ENCODE measurements around the gene MYL4. TPM values are rescaled to one million over a fixed set of nuclear protein-coding genes. Genes with fewer than 3 reads are reported as not detected.

Gene MYL4
- total and polyA plus RNA-seq, 2 of the 8 experiments (the other 6 are each of a cell fraction or from before 2014, with no cell fraction given) = 0.12 TPM; not detected in 1

- DNase-seq (ENCODE audit: low read depth in 1 of 2, low spot score in 2 of 2) = no peak
- no peak overlapping the region for H3K4me3 ChIP-seq (ENCODE audit: extremely low read depth in 1 of 4, insufficient read depth in 2 of 4, low read depth in 3 of 4, low read length in 4 of 4)
- H3K18ac ChIP-seq (ENCODE audit: extremely low read depth, low read length) = no peak overlapping the region
- no peak overlapping the region for H3K56ac ChIP-seq (replicated peaks; ENCODE audit: insufficient read length, low read depth, low read length)
- H3K9me3 ChIP-seq (ENCODE audit: insufficient read depth in 2 of 2, low read depth in 1 of 2, low read length in 1 of 2) = no peaks in the 10 kb centered on the region
- no peaks in the 10 kb centered on the region for H3K23me2 ChIP-seq (ENCODE audit: low read depth, low read length)
- H2AFZ ChIP-seq (ENCODE audit: low read length) = no peak overlapping the region
- H4K20me1 ChIP-seq (replicated peaks in 1 of 2; ENCODE audit: control insufficient read depth in 1 of 2, insufficient read depth in 2 of 2, low read length in 2 of 2) = peaks cover 6 to 10% of the 10 kb centered on the region in 2 experiments
- no peaks in the 10 kb centered on the region for H3K79me1 ChIP-seq (ENCODE audit: low read depth, low read length)
- H3K9ac ChIP-seq (replicated peaks in 1 of 4; ENCODE audit: extremely low read depth in 1 of 4, low read depth in 3 of 4, low read length in 3 of 4) = no peak overlapping the region
- no peak overlapping the region for H2BK15ac ChIP-seq (ENCODE audit: low read length)
- H3K23ac ChIP-seq (ENCODE audit: insufficient read length) = no peak overlapping the region
- peaks cover 0 to 73% of the 10 kb centered on the region in 2 experiments; a peak in 2 of 4 replicates for H3K79me2 ChIP-seq (ENCODE audit: control insufficient read depth in 1 of 2, insufficient read depth in 2 of 2, low read length in 2 of 2)
- H3K27me3 ChIP-seq (replicated peaks in 1 of 4; ENCODE audit: control insufficient read depth in 3 of 4, extremely low read depth in 1 of 4, insufficient read depth in 3 of 4, low read length in 3 of 4) = no peaks in the 10 kb centered on the region
- no peak overlapping the region for H4K91ac ChIP-seq (replicated peaks; ENCODE audit: insufficient read length, low read length)
- H2BK120ac ChIP-seq (replicated peaks; ENCODE audit: low read depth, low read length) = no peak overlapping the region
- H3K14ac ChIP-seq (ENCODE audit: insufficient read length) = no peak overlapping the region
- POLR2A ChIA-PET (ENCODE audit: partially characterized antibody) = no interaction called here
- H3K4ac ChIP-seq (replicated peaks; ENCODE audit: insufficient read length, low read depth, low read length) = no peak overlapping the region
- no peak overlapping the region for H2BK5ac ChIP-seq (ENCODE audit: low read depth, low read length)
- H2BK12ac ChIP-seq (ENCODE audit: low read depth, low read length) = no peak overlapping the region
- no peak overlapping the region for H2BK20ac ChIP-seq (ENCODE audit: low read length)
- H3K27ac ChIP-seq (ENCODE audit: low read depth, low read length) = no peak overlapping the region
- no peak overlapping the region for H4K5ac ChIP-seq (ENCODE audit: insufficient read length, low read depth, low read length)
- CTCF ChIA-PET (ENCODE audit: partially characterized antibody) = interaction anchor here (0.7 to 1.2 kb wide), 2 partner anchors 84 to 1427 kb away, joined by 3 read pairs; no protein-coding TSS in a partner anchor
- no peak overlapping the region for H4K8ac ChIP-seq (ENCODE audit: extremely low read depth, insufficient read depth, low read length)
- H3K36me3 ChIP-seq (ENCODE audit: control insufficient read depth in 2 of 4, insufficient read depth in 4 of 4, low read length in 3 of 4) = peaks cover 0 to 28% (median 1%) of the 10 kb centered on the region in 4 experiments; a peak in 4 of 8 replicates
- WGBS, 2 experiments (ENCODE audit: extremely low coverage in 1 of 2, insufficient coverage in 1 of 2, insufficient read length in 1 of 2, insufficient replicate concordance in 2 of 2, low coverage in 1 of 2, low lambda C conversion rate in 2 of 2, missing lambda C conversion rate in 1 of 2) = 85% methylated on average over 1 of the region's 1 CpG; no CpG with 5 or more reads in 1 of the 2 experiments
- no peak for FAIRE-seq
- no peak overlapping the region for H2AK5ac ChIP-seq (ENCODE audit: low read depth, low read length)
- no peak overlapping the region for H3K4me2 ChIP-seq (ENCODE audit: insufficient read depth in 1 of 2, low read depth in 2 of 2, low read length in 2 of 2)
- H3K4me1 ChIP-seq (replicated peaks in 1 of 4; ENCODE audit: control insufficient read depth in 3 of 4, insufficient read depth in 4 of 4, low read length in 3 of 4) = peaks cover 0 to 2% (median 0%) of the 10 kb centered on the region in 4 experiments; a peak in 2 of 7 replicates
- no peak for TF ChIP-seq JUND (IDR thresholded peaks at IDR 0.05; ENCODE audit: low read length)
- TF ChIP-seq ATF2 (IDR thresholded peaks at IDR 0.05; ENCODE audit: low read length) = no peak
- no peak for TF ChIP-seq CHD2 (IDR thresholded peaks at IDR 0.05; ENCODE audit: low read length)
- no peak for TF ChIP-seq MAFK (IDR thresholded peaks at IDR 0.05; ENCODE audit: low read depth, low read length)
- TF ChIP-seq ASH2L (IDR thresholded peaks at IDR 0.05; ENCODE audit: low read length) = no peak
- no peak for TF ChIP-seq KDM5A (IDR thresholded peaks at IDR 0.05; ENCODE audit: low read length)
- no peak for TF ChIP-seq SP1 (IDR thresholded peaks at IDR 0.05; ENCODE audit: low read depth, low read length)
- TF ChIP-seq CTCF (IDR thresholded peaks at IDR 0.05; ENCODE audit: control extremely low read depth in 1 of 3, insufficient read depth in 1 of 3, low read depth in 1 of 3, low read length in 3 of 3) = no peak
- no peak for TF ChIP-seq ATF3 (IDR thresholded peaks at IDR 0.05; ENCODE audit: insufficient read depth, low read depth, low read length)
- TF ChIP-seq RBBP5 (IDR thresholded peaks at IDR 0.05; ENCODE audit: borderline replicate concordance, low read depth, low read length) = no peak
Observed at GRCh38 chr17:47180337-47180736, 28.8 kb upstream of the MYL4 start.
